HCT116 (cell line): ENCODE results near the gene SUSD4. TPM values are rescaled to one million over a fixed set of nuclear protein-coding genes. Genes with fewer than 3 reads are reported as not detected.

Source experiments
- ATAC-seq: fragments of 200-7000 bp; cut with Tn5 transposase; 2 replicates; pipeline ENCODE4 v1.9.1; 2020; ENCODE audit warnings: mild to moderate bottlenecking, moderate library complexity
- BruUV-seq: library from RNA; stranded (reverse); fragments of 400-500 nt; replicated peaks from 2 replicates; lab custom pipeline; 2021; lab: Mats Ljungman, UMichigan
- CTCF ChIA-PET: fragments of 300-600 bp; sonication (Branson Sonifier 250); formaldehyde crosslinking; loops from one replicate; lab custom pipeline; 2021; ENCODE audit warnings: antibody characterized with exemption; lab: Charles Lee
- POLR2A ChIA-PET: fragments of 300-600, 350-600 bp; sonication (Branson Sonifier 250); formaldehyde crosslinking; loops from one replicate; lab custom pipeline; 2021; ENCODE audit warnings: antibody characterized with exemption; lab: Charles Lee
- RAD21 ChIA-PET, 2 experiments: fragments of 300-600 bp; sonication (Branson Sonifier 250); formaldehyde crosslinking; loops; one replicate each; lab custom pipeline; 2023; ENCODE audit warnings: low total read pairs in 2 of 2; ENCODE audit not compliant: uncharacterized antibody in 2 of 2, unreplicated experiment in 2 of 2, low non-redundant PET in 1 of 2; lab: Charles Lee
- DNase-seq: peaks from one replicate; pipeline ENCODE4 v3.0.0-alpha.2; 2010; ENCODE audit warnings: low read depth, low spot score
- H2AFZ ChIP-seq: fragments of 200-600 bp; shearing (Covaris generic), sonication (generic); 2 replicates; pipeline ENCODE4 v1.6.1; 2017; ENCODE audit warnings: low read depth, mixed run types, mixed read lengths, antibody characterized with exemption, low read length; ENCODE audit not compliant: poor library complexity, severe bottlenecking
- H3K27ac ChIP-seq: 2 replicates; pipeline ENCODE4 v1.5.1; 2012; ENCODE audit warnings: low read depth, low read length
- H3K27me3 ChIP-seq: fragments of 200-600 bp; sonication (generic); 2 replicates; pipeline ENCODE4 v1.6.1; 2016; ENCODE audit warnings: mixed run types, low read length, mixed read lengths; ENCODE audit not compliant: insufficient read depth
- H3K36me3 ChIP-seq, 2 experiments: fragments of 200-500 bp in 1 of 2; fragments of 200-600 bp in 1 of 2; sonication (Bioruptor generic) in 1 of 2; sonication (generic) in 1 of 2; 2 replicates each; pipeline versions ENCODE4 v1.5.1 to v1.6.1; 2014 to 2016; ENCODE audit warnings: low read length in 2 of 2, inconsistent platforms in 1 of 2, mixed read lengths in 1 of 2, mixed run types in 1 of 2; ENCODE audit not compliant: insufficient read depth in 2 of 2, control insufficient read depth in 1 of 2
- H3K4me1 ChIP-seq, 2 experiments: fragments of 200-600 bp in 1 of 2; sonication (generic) in 1 of 2; 2 replicates each; pipeline versions ENCODE4 v1.5.1 to v1.6.1; 2012 to 2017; ENCODE audit warnings: low read length in 2 of 2, inconsistent platforms in 1 of 2, mild to moderate bottlenecking in 1 of 2, mixed read lengths in 1 of 2, mixed run types in 1 of 2, moderate library complexity in 1 of 2; ENCODE audit not compliant: insufficient read depth in 2 of 2, control insufficient read depth in 1 of 2
- H3K4me2 ChIP-seq: fragments of 200-600 bp; sonication (generic); 2 replicates; pipeline ENCODE4 v1.6.1; 2017; ENCODE audit warnings: mixed run types, low read length, mixed read lengths
- H3K4me3 ChIP-seq, 2 experiments: fragments of 200-600 bp in 1 of 2; sonication (generic) in 1 of 2; replicated peaks in 1 of 2; 2 replicates each; pipeline ENCODE4 v1.5.1; 2011 to 2016; ENCODE audit warnings: low read length in 2 of 2, control low read depth in 1 of 2, low read depth in 1 of 2, mild to moderate bottlenecking in 1 of 2, mixed read lengths in 1 of 2, mixed run types in 1 of 2
- H3K79me2 ChIP-seq: fragments of 200-600 bp; sonication (generic); 2 replicates; pipeline ENCODE4 v1.6.1; 2017; ENCODE audit warnings: mild to moderate bottlenecking, mixed run types, low read length, moderate library complexity, mixed read lengths; ENCODE audit not compliant: insufficient read depth
- H3K9ac ChIP-seq: fragments of 200-600 bp; sonication (generic); 2 replicates; pipeline ENCODE4 v1.6.1; 2016; ENCODE audit warnings: low read length, mixed read lengths
- H3K9me2 ChIP-seq: fragments of 200-600 bp; sonication (generic), shearing (Covaris generic); 2 replicates; pipeline ENCODE4 v1.6.1; 2017; ENCODE audit warnings: mixed run types, mild to moderate bottlenecking, moderate library complexity; ENCODE audit not compliant: insufficient read depth
- H3K9me3 ChIP-seq, 2 experiments: fragments of 200-500 bp in 1 of 2; fragments of 200-600 bp in 1 of 2; sonication (Bioruptor generic) in 1 of 2; sonication (generic) in 1 of 2; 2 replicates each; pipeline ENCODE4 v1.6.1; 2014 to 2017; ENCODE audit warnings: low read length in 2 of 2, mixed read lengths in 2 of 2, inconsistent platforms in 1 of 2, low read depth in 1 of 2, mild to moderate bottlenecking in 1 of 2, mixed run types in 1 of 2, moderate library complexity in 1 of 2; ENCODE audit not compliant: control insufficient read depth in 1 of 2, insufficient read depth in 1 of 2
- H4K20me1 ChIP-seq: fragments of 200-600 bp; sonication (generic), shearing (Covaris generic); 2 replicates; pipeline ENCODE4 v1.6.1; 2017; ENCODE audit warnings: mixed run types, mild to moderate bottlenecking, moderate library complexity; ENCODE audit not compliant: insufficient read depth
- CEBPB ChIP-seq: IDR thresholded peaks from 2 replicates; pipeline ENCODE4 v1.6.1; 2012; ENCODE audit warnings: low read depth
- EGR1 ChIP-seq: IDR thresholded peaks from 2 replicates; pipeline ENCODE4 v1.6.1; 2012; ENCODE audit warnings: low read depth
- ELF1 ChIP-seq: IDR thresholded peaks from 2 replicates; pipeline ENCODE4 v1.6.1; 2012; ENCODE audit warnings: low read depth, borderline replicate concordance
- EZH2 ChIP-seq: fragments of 200-600 bp; sonication (generic); IDR thresholded peaks from 2 replicates; pipeline ENCODE4 v1.6.1; 2017; ENCODE audit warnings: antibody characterized with exemption, mixed run types
- FOSL1 ChIP-seq: IDR thresholded peaks from 2 replicates; pipeline ENCODE4 v1.6.1; 2012; ENCODE audit warnings: low read depth
- POLR2A ChIP-seq: IDR thresholded peaks from 2 replicates; pipeline ENCODE4 v1.7.0; 2011; ENCODE audit warnings: borderline replicate concordance; ENCODE audit not compliant: insufficient read depth, insufficient read length; ENCODE audit errors: extremely low read depth
- POLR2AphosphoS5 ChIP-seq: IDR thresholded peaks from 2 replicates; pipeline ENCODE4 v1.6.1; 2011; ENCODE audit warnings: mild to moderate bottlenecking, low read depth, low read length, moderate library complexity
- RAD21 ChIP-seq: IDR thresholded peaks from 2 replicates; pipeline ENCODE4 v1.6.1; 2012; ENCODE audit warnings: low read depth, mild to moderate bottlenecking
- SIN3A ChIP-seq: IDR thresholded peaks from 2 replicates; pipeline ENCODE4 v1.6.1; 2012; ENCODE audit warnings: low read depth
- SRF ChIP-seq: IDR thresholded peaks from 2 replicates; pipeline ENCODE4 v1.6.1; 2012; ENCODE audit warnings: low read depth
- TCF7L2 ChIP-seq: IDR thresholded peaks from 2 replicates; pipeline ENCODE4 v1.7.0; 2011; ENCODE audit warnings: borderline replicate concordance, inconsistent platforms; ENCODE audit not compliant: insufficient read depth, insufficient read length; ENCODE audit errors: extremely low read depth
- ZBTB33 ChIP-seq: IDR thresholded peaks from 2 replicates; pipeline ENCODE4 v1.6.1; 2011; ENCODE audit warnings: mild to moderate bottlenecking, low read length, moderate library complexity; ENCODE audit not compliant: insufficient replicate concordance; ENCODE audit errors: extremely low read depth
- ZNF274 ChIP-seq: fragments of 200-500 bp; sonication (Bioruptor generic); IDR thresholded peaks from 2 replicates; pipeline ENCODE4 v1.6.1; 2014; ENCODE audit warnings: mild to moderate bottlenecking, low read depth, low read length, inconsistent platforms
- intact Hi-C: fragments of 100-400 bp; cut with micrococcal nuclease; formaldehyde crosslinking; loops from 2 replicates; pipeline ENCODE4 v1.10.0; 2022
- total RNA-seq: library from RNA; stranded (reverse); gene quantifications from one replicate; pipeline ENCODE4 v1.2.1, GENCODE V29; 2021; ENCODE audit not compliant: unreplicated experiment

The SUSD4 gene
- total RNA-seq, 1 experiment from 2014 or later: 0.59 TPM

- CTCF ChIA-PET: no interaction called here
These were observed 149.6 kb downstream of the SUSD4 start for GRCh38 chr1:223214261-223214807.

More at GRCh38 chr1:223214261-223214807, 149.6 kb downstream of the SUSD4 start:
- no peaks in the 10 kb centered on the region for H4K20me1 ChIP-seq
- H3K4me2 ChIP-seq: no peak overlapping the region
- no peaks in the 10 kb centered on the region for H3K4me1 ChIP-seq
- no peaks in the 10 kb centered on the region for H3K79me2 ChIP-seq
- RAD21 ChIA-PET: no interaction called here
- no peak for TF ChIP-seq ZNF274
- TF ChIP-seq EGR1: no peak
- no peak for TF ChIP-seq FOSL1
- no peak for TF ChIP-seq ZBTB33
- no peak for TF ChIP-seq TCF7L2
- no peak for TF ChIP-seq ELF1
- TF ChIP-seq POLR2AphosphoS5: no peak
- no peak for TF ChIP-seq RAD21
- TF ChIP-seq SRF: no peak
- TF ChIP-seq CEBPB: no peak
- no peak for TF ChIP-seq POLR2A
- TF ChIP-seq SIN3A: no peak
- TF ChIP-seq EZH2: no peak
- TF ChIP-seq, all 23 proteins: peak for 0
- Histone ChIP-seq H3K9ac (no peak overlapping the region), H2AFZ (no peak overlapping the region), H3K4me3 (no peak overlapping the region), H3K36me3 (no peaks in the 10 kb centered on the region), H3K27ac (no peak overlapping the region), H3K27me3 (no peaks in the 10 kb centered on the region; the same call in 1 of the 2 replicates), H3K9me2 (no peaks in the 10 kb centered on the region), H3K9me3 (no peaks in the 10 kb centered on the region)
- POLR2A ChIA-PET: no interaction called here
- ATAC-seq: no peak
- BruUV-seq: no TSS peak
- DNase-seq: no peak
- intact Hi-C loops: no loop called here
